HG02981 (cell line): ENCODE measurements around the gene TCTN1.
A peak's percentile ranks its signal among the peaks of the same experiment; 100 is the strongest.
"Not testable (repeated sequence)": the region's sequence is repeated elsewhere in the genome, so short reads cannot be mapped to it uniquely, and the experiment has no call there.

ENCODE experiments used
- ATAC-seq: cut with Tn5 transposase; IDR thresholded peaks from one replicate; pipeline ENCODE4 v1.9.1; 2021; ENCODE audit warnings: mild to moderate bottlenecking, moderate library complexity; ENCODE audit not compliant: unreplicated experiment

TCTN1 gene

GRCh38 chr12:110613771-110614684, at the start of gene TCTN1:
TSS of gene TCTN1 (plus strand) at chr12:110614129. CDS start at chr12:110614183, 54 bp downstream.
- ATAC-seq: peak; percentile 94

- no peak for ATAC-seq
Observed at GRCh38 chr12:110564471-110564991, 49.4 kb upstream of the TCTN1 start.

DNA sequence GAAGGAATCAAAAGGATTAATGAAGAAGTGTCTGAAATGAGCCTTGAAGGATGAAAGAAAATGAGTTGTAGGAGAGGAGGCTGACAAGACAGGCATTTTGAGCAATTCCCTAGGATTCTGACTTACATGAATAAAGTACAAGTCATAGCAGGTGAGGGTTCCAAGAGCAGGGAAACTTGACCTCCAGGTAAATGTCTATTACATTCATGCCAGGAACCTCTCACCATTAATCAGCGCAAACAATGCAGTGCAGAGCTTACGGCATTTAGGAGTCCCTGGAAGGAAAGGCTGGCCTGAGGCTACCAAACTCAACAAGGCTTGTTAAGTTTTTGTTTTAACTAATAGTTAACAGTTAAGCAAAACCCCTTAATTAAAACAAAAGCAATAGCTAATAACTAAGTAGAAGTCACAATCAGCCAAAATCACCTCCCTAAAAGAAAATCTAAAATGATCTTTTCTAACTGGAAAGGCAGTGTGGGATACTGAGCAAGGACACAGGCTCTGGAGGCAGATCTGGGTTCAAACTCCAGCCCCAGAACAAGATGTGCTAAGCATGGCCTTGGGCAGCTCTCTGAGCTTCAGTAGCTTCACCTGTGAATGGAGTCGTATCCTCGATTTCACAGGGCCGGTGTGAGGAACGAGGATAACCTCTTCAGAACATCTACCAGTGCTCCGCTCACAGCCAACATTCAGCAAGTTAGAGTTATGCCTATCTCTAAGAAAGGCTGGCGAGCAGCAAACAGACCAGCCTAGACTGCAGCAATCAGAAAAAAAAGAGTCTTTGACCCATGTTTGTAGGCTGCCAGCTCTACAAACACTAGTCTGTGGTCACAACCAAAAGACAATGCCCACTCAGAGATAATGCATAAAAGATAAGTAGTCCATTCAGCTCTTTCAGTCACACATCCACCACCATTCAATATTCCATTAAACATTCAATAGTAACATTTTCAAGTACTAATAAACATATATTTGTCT, 47.7 kb upstream of the TCTN1 start:
- no peak for ATAC-seq

GRCh38 chr12:110566993-110567392, 46.9 kb upstream of the TCTN1 start:
- no peak for ATAC-seq

DNA sequence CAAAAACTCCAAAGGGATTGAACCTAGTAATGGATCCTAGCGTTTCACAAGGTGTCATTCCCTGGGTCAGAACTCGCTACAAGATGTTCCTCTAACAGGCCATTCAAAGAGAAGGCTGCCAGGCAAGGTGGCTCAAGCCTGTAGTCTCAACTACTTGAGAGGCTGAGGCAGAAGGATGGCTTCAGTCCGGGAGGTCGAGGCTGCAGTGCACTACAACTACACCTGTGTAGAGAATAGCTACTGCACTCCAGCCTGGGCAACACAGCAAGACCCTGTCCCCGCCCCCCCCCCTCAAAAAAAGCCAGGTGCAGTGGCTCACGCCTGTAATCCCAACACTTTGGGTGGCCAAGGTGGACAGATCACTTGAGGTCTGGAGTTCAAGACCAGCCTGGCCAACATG, 45.2 kb upstream of the TCTN1 start:
- no peak for ATAC-seq

DNA sequence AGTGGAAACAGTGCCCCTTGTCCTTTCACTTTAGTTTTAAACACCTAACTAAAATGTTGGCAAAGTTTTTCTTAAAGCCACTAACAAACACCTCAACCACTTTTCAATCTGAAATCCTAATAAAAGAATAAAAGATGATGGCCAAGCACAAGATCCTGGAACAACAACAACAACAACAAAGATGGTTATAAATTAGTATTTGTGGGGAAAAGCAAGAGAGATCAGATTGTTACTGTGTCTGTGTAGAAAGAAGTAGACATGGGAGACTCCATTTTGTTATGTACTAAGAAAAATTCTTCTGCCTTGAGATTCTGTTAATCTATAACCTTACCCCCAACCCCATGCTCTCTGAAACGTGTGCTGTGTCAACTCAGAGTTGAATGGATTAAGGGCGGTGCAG, 44.1 kb upstream of the TCTN1 start:
- ATAC-seq: not testable (repeated sequence)

DNA sequence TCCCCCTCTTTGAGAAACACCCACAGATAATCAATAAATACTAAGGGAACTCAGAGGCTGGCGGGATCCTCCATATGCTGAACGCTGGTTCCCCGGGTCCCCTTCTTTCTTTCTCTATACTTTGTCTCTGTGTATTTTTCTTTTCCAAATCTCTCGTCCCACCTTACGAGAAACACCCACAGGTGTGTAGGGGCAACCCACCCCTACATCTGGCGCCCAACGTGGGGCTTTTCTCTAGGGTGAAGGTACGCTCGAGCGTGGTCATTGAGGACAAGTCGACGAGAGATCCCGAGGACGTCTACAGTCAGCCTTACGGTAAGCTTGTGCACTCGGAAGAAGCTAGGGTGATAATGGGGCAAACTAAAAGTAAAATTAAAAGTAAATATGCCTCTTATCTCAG, 43.1 kb upstream of the TCTN1 start:
- ATAC-seq: not testable (repeated sequence)

DNA sequence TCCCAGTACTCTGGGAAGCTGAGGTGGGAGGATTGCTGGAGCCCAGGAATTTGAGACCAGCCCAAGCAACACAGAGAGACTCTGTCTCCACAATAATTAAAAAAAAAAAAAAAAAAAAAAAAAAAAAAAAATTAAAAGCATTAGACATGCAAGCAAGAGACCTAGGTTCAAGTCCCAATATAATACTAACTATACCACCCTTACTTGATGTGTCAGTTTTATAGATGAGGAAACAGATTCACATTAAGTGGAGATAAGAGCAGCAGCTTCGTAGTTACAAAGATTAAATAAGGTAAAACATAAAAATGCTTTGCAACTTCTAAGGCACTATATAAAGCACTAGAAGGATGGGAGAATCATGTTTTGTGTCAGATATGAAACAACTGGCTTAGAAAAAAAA, 39.9 kb upstream of the TCTN1 start:
- no peak for ATAC-seq

DNA sequence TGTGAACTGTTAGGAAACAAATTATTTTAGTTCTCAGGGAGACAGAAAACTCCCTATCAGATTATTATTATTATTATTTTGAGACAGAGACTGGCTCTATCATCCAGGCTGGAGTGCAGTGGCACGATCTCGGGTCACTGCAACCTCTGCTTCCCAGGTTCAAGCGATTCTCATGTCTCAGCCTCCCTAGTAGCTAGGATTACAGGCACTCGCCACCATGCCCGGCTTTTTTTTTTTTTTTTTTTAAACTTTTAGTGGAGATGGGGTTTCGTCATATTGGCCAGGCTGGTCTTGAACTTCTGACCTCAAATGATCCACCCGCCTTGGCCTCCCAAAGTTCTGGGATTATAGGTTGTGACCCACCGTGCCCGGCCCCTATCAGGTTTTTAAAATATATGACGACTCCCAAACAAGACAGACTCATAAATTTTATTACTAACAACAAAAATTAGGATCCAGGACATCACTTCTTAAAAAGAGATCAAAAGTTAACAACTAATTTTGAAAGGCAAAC, 39.2 kb upstream of the TCTN1 start:
- not testable (repeated sequence) for ATAC-seq

GRCh38 chr12:110575326-110575725, 38.6 kb upstream of the TCTN1 start:
- ATAC-seq: no peak

GRCh38 chr12:110576504-110576903, 37.4 kb upstream of the TCTN1 start:
- ATAC-seq: no peak

- ATAC-seq: no peak
Observed at GRCh38 chr12:110577864-110578693, 35.9 kb upstream of the TCTN1 start.

DNA sequence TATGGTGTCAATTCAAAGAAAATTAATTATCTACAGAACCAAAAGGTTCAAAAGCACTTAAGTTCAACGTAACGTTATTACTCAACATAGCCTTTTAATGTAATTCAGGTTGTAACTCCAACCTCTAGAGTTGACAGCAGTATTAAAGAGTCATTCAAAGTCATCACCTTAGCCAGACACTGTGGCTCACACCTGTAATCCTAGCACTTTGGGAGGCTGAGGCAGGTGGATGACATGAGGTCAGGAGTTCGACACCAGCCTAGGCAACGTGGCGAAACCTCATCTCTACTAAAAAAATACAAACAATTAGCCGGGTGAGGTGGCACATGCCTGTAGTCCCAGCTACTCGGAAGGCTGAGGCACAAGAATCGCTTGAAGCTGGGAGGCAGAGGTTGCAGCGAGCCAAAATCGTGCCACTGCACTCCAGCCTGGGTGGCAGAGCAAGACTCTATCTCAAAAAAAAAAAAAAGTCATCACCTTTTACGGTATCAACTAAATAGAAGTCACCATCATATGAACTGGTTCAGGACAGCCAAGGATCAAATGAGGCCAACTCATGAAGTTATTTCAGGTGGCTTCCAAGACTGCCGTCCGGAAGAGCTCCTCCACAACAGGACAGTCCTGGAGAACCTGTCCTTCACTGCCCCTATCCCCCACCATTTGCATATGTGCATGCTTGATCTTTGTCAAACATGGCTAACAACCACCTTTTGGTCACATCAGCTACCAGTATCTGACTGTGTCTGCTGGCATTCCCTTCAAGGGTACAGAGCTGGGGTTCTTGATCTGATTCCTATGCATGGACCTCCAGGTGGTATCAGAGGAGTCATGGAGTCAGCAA, 35.0 kb upstream of the TCTN1 start:
- no peak for ATAC-seq

GRCh38 chr12:110579535-110580253, 34.2 kb upstream of the TCTN1 start:
- no peak for ATAC-seq

GRCh38 chr12:110581931-110582275, 32.0 kb upstream of the TCTN1 start:
- no peak for ATAC-seq

- ATAC-seq: peak; percentile 33
Observed at GRCh38 chr12:110582276-110583136, 31.4 kb upstream of the TCTN1 start.

- peak; percentile 81 for ATAC-seq
Observed at GRCh38 chr12:110583137-110584059, 30.5 kb upstream of the TCTN1 start, which contains the start of gene PPTC7. TSS of gene PPTC7 (minus strand) at chr12:110583318. CDS start at chr12:110583031, 287 bp downstream.
